Fibroblast of pulmonary artery (primary cell): ENCODE results near the gene CLEC4C.
A peak's percentile ranks its signal among the peaks of the same experiment; 100 is the strongest.
"Not testable (repeated sequence)": the region's sequence is repeated elsewhere in the genome, so short reads cannot be mapped to it uniquely, and the experiment has no call there.

ENCODE experiments used
- DNase-seq: peaks from one replicate; pipeline ENCODE4 v3.0.0-alpha.2; 2010; ENCODE audit warnings: low read depth
- H3K4me3 ChIP-seq: replicated peaks from 2 replicates; pipeline ENCODE4 v1.5.1; 2011; ENCODE audit warnings: low read depth, mild to moderate bottlenecking, control low read depth, low read length, moderate library complexity
- TF ChIP-seq, protein P1 (sequence below): IDR thresholded peaks from 2 replicates; pipeline ENCODE4 v1.5.1; 2011; ENCODE audit warnings: mild to moderate bottlenecking, control low read depth, low read length, inconsistent platforms; ENCODE audit errors: missing control alignments

The CLEC4C gene

DNA sequence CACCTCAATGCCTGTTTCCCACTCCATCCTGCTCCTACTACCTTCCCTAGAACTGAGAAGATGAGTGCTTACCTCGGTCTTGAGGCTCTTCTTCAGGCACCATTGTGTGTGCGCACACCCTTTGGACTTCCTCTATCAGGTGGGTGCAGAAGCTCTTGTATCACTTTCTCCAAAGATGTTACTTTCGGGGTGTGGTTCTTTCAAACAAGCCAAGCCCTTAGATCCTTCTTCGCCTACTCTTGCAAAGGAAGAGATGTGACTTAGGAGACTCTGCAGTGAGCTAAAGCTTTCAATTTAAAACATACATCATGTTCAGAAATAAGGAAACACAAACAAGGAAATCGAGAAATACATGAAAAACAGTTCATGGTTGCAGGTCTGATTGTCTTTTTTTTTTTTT is at the start of gene CLEC4C:
CLEC4C (minus strand) TSS at position 130 of the 400 bp plus-strand sequence; CDS start at position 103, 27 bp downstream.
- TF ChIP-seq, protein P1, sequence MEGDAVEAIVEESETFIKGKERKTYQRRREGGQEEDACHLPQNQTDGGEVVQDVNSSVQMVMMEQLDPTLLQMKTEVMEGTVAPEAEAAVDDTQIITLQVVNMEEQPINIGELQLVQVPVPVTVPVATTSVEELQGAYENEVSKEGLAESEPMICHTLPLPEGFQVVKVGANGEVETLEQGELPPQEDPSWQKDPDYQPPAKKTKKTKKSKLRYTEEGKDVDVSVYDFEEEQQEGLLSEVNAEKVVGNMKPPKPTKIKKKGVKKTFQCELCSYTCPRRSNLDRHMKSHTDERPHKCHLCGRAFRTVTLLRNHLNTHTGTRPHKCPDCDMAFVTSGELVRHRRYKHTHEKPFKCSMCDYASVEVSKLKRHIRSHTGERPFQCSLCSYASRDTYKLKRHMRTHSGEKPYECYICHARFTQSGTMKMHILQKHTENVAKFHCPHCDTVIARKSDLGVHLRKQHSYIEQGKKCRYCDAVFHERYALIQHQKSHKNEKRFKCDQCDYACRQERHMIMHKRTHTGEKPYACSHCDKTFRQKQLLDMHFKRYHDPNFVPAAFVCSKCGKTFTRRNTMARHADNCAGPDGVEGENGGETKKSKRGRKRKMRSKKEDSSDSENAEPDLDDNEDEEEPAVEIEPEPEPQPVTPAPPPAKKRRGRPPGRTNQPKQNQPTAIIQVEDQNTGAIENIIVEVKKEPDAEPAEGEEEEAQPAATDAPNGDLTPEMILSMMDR = no peak
- no peak within 1 kb of the TSS for H3K4me3 ChIP-seq
- no peak for DNase-seq

- DNase-seq = no peak
- H3K4me3 ChIP-seq = no peak overlapping the region
- TF ChIP-seq, protein P1 = no peak
Observed at GRCh38 chr12:7793211-7793610, 46.0 kb upstream of the CLEC4C start.

DNA sequence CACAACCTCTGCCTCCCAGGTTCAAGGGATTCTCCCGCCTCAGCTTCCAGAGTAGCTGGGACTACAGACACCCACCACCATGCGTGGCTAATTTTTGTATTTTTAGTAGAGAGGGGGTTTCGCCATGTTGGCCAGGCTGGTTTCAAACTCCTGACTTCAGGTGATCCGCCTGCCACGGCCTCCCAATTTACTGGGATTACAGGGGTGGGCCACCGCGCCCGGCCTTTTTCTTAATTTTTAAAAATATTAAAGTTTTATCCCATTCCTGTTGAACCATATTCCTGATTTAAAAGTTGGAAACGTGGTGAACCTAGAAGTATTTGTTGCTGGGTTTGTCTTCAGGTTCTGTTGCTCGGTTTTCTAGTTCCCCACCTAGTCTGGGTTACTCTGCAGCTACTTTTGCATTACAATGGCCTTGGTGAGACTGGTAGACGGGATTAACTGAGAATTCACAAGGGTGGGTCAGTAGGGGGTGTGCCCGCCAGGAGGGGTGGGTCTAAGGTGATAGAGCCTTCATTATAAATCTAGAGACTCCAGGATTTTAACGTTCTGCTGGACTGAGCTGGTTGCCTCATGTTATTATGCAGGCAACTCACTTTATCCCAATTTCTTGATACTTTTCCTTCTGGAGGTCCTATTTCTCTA is 41.8 kb upstream of the CLEC4C start, which contains the start of gene NANOG:
NANOG (plus strand) TSS at position 519 of the 645 bp plus-strand sequence. CDS start 213 bp downstream, outside the sequence.
- DNase-seq, H3K4me3 ChIP-seq: not testable (repeated sequence)

- H3K4me3 ChIP-seq = no peak overlapping the region
- TF ChIP-seq, protein P1 = no peak
- no peak for DNase-seq
Observed at GRCh38 chr12:7788294-7788660, 41.1 kb upstream of the CLEC4C start.

GRCh38 chr12:7787574-7788293 is 40.6 kb upstream of the CLEC4C start:
- H3K4me3 ChIP-seq = no peak overlapping the region
- DNase-seq = peak; percentile 50
- TF ChIP-seq, protein P1 = no peak

DNA sequence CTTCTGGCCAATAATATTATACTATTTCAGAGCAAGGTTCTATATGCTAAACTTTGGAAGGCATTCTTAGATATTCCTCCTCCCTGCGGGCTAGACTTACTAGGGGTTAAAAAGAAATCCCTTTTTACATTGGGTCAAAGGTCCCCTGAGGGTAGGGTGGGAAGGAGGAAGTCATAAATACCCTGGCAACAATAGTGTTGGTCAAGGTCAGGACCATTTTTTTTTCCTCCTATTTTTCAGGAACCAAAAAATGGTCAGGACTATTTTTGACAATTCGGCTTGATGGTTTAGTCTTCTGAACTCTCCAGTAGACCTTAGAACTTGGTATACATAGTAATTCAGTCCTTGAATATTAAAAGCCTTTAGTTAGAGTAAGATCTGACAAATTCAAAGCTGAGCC is 37.5 kb upstream of the CLEC4C start:
- DNase-seq = no peak
- no peak overlapping the region for H3K4me3 ChIP-seq
- TF ChIP-seq, protein P1 = no peak

DNA sequence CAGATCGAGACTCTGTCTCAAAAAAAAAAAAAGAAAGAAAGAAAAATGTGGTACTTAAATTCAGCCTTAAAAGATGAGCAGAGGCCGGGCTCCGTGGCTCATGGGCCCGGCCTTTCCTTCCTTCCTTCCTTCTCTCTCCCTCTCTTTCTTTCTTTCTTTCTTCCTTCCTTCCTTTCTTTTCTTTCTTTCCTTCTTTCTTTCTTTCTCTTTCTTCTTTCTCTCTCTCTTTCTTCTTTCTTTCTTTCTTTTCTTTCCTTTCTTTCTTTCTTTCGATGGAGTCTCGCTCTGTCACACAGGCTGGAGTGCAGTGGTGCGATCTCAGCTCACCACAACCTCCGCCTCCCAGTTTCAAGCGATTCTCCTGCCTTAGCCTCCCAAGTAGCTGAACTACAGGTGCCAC is 36.3 kb upstream of the CLEC4C start:
- not testable (repeated sequence) for DNase-seq, H3K4me3 ChIP-seq

- H3K4me3 ChIP-seq = no peak overlapping the region
- TF ChIP-seq, protein P1 = no peak
- no peak for DNase-seq
Observed at GRCh38 chr12:7782055-7782454, 34.9 kb upstream of the CLEC4C start.
